Activated CD8-positive, alpha-beta memory T cell treated with anti-CD3 and anti-CD28 coated beads, Interleukin-2, amount 50 U/mL, for 1 hour (primary cell): Measurements from ENCODE around the gene MED19.
"Not testable (repeated sequence)": the region's sequence is repeated elsewhere in the genome, so short reads cannot be mapped to it uniquely, and the experiment has no call there.

Experiments used
- DNase-seq: peaks from one replicate; pipeline ENCODE4 v3.0.0-alpha.2; 2020; ENCODE audit errors: extremely low read depth

MED19 gene

DNA sequence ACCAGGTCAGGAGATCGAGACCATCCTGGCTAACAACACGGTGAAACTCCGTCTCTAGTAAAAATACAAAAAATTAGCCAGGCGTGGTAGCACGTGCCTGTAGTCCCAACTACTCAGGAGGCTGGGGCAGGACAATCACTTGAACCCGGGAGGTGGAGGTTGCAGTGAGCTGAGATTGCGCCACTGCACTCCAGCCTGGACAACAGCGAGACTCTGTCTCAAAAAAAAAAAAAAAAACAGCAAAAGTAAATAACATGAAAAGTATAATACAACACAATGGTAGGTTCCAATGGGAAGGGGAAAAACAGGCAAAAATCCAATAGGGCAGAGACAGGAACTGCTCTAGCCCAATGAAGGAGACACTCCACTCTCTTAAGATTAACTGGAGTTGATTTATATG lies 6.6 kb downstream of the MED19 start:
- not testable (repeated sequence) for DNase-seq

DNA sequence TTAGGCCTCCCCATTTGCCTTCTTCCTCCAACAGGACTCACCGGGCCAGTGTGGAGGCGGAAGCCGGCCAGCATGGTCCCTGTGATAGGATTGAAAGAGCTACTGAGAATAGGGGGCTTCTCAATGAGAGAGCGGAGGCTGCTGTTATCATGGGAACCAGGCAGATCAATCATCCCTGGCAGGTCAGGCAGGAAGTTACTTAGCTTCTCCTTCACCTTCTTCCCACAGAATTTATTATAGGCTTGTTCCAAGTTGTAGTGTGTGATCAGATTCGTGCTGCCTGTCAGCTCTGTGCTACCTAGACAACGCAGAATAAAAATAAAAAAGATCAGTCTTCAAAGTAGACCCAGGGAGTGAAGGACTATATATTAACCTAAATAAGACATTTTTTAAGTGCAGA lies 7.1 kb downstream of the MED19 start:
- no peak for DNase-seq

DNA sequence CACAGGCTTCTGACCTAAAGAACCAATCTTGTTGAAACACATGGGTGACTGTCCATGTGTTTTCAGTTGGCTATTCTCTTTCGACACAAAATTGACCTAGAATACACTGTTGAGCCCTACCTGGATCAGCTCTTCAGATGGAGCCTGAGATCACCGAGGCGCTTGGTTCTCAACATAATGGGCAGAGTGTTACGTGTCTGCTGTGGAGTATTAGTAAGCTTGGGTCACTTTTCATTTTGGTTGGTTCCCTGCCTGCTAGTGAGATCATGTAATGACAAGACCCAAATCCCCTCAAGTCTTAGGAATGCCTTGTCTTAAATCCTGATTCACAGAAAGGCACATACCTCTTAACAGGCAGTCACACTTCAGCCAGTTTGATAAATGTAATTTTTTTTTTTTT lies 8.7 kb downstream of the MED19 start:
- DNase-seq: no peak

DNA sequence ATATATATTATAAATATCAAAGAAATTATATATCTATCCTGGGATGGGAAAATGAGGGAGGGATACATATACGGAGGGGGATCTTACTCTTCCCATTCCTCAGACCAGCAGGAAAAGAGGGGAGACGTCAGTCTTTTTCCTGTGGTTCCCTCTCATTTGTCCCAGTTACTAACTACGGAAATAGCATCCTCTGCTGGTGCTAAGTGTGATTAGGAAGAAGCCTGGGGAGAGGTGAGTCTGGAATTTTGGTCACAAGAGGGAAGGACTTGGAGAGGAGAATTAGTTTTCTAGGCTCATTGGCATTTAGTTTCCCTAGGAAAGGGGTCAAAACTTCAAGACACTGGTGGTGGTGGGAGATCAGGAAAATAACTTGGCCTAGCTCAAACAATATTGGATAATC lies 11.6 kb downstream of the MED19 start:
- DNase-seq: no peak

DNA sequence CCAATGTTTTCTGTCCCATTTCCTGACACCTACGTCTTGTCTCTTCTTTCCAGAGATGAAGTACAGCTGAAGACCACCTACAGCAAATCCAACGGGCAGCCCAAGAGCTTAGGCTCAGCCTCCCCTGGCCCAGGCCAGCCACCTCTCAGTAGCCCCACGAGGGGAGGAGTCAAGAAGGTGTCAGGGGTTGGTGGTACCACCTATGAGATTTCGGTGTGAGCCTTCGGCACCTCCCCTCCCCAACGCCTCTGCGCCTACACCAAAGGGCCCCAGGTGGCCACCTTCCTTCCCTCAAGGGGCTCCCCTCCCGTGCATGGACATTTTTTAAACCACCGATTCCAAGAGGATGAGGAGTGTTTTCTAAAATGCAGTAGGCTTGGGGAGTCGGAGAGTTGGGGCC lies 12.2 kb downstream of the MED19 start:
- DNase-seq: no peak

DNA sequence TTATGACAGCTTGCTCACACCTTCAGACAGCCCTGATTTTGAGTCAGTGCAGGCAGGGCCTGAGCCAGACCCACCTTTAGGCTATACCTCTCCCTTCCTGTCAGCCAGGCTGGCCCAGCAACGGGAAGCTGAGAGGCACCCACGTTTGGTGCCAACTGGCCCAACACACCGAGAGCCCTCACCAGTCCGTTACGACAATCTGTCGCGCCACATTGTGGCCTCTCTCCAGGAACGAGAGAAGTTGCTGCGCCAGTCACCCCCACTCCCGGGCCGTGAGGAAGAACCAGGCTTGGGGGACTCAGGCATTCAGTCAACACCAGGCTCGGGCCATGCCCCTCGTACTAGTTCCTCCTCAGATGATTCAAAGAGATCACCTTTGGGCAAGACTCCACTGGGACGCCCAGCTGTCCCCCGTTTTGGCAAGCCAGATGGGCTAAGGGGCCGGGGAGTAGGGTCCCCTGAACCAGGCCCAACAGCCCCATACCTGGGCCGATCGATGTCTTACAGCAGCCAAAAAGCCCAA lies 13.1 kb downstream of the MED19 start:
- no peak for DNase-seq

DNA sequence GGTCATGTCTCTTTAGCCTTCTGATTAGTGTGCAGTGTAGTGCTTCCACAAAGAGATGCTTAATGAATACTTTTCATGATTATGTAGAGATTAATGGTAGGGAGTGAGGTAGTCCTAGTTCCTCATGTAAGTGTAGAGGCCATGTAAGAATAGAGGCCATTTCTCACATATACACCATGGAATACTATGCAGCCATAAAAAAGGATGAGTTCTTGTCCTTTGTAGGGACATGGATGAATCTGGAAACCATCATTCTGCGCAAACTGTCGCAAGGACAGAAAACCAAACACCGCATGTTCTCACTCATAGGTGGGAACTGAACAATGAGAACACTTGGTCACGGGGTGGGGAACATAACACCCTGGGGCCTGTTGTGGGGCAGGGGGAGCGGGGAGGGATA lies 21.5 kb downstream of the MED19 start:
- not testable (repeated sequence) for DNase-seq

DNA sequence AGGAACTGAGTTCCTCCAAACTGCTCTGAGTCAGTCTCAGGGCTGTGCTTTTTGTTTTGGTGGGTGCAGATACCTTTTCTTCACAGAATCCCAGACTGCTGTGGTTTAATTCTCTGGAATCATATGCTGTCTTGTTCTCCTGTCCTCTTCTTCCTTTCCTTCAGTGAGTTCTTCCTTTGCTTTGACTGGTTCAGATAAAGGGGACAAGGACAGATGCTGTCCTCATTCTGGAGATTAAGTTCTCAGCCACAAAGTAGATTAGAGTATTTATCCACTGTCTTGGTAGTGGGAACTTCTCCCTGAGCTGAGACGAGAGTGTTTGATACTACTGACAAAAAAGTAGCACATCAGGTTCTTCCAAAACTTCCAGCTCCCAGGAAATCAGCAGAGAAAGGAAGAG lies 30.8 kb downstream of the MED19 start:
- DNase-seq: no peak

DNA sequence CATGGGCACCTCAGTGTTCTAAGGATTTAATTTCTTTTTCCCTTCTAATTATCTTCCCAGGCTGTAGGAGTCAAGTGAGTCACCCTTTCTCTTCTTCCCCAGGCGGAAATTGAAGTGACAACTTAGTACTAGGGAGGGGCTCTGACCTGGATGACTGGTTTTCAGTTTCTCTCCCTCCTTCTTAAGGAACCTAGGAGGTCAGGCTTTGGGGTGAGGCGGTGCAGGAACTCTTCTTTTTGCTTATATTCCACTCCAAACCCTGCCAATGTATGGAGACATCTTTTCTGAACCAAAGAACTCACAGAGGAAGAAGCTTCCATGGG lies 31.5 kb downstream of the MED19 start:
- no peak for DNase-seq

DNA sequence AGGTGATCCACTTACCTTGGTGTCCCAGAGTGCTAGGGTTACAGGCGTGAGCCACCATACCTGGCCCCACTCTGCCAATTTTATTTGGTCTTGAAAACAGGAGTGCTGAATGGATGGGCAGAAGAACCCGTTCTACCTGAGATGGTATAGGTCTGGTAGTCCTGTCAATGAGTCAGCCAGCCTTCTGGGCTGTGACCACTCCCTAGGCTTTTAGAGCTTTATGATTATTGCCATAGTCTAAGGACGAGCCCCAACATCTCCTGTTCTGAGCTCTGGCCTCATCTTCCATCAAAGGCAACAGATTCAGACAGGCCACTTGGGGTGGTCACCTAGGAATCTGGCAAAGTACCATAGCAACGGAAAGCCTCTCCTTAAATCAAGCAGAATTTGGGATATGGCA lies 32.6 kb downstream of the MED19 start:
- no peak for DNase-seq

DNA sequence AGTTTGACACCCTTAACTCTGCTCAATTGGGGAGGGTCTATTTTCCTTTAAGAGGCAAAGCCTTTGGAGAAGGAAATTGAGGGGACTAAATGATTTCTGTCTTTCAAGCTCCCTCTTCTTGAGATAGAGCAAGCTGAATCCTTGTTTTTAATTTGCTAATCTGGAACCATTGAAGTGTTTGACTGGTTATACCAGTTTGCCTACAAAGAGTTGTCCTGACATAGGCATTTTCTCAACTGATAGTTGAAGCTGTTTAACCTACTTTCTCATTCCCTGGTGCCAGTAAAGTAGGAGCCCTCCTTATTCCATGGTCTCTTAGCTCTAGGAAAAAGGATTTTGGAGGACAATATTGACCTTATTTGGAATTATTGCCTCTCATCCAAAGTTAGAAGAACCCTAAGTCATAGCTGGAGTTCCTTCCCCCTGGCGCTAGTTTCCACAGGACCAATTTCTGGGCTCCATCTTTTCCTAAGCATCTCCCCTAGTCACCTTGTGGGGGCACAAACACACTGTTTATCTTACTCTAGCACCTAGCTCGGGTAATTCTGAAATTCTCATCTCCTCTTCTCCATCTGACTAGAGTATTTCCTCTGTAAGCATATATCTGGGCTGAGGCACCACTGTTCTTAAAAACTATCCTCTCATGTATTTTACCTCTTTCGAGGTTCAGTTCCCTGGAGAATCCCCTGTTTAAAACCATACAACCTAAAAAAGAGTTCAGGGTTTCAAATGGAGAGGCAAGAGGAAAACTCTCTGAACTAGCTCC lies 36.7 kb downstream of the MED19 start:
- no peak for DNase-seq

DNA sequence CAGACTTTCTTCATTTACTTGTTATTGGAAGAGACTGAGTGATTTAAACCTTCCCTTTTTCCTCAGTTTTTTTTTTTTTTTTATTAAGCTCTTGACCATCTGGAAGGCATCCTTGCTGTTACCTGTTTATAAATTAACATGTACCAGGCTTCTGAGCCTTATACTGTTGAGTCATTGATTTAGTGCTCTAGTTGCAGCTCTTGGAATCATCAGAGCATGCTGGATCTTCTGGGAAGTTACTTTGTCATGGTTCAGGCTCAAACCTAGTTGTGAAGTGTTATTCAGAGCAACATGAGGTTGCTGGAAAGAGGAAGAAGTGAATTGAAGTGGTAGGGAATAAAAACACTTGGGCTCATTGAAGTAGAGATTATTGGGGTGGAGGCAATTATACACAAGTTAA lies 37.8 kb downstream of the MED19 start:
- no peak for DNase-seq

DNA sequence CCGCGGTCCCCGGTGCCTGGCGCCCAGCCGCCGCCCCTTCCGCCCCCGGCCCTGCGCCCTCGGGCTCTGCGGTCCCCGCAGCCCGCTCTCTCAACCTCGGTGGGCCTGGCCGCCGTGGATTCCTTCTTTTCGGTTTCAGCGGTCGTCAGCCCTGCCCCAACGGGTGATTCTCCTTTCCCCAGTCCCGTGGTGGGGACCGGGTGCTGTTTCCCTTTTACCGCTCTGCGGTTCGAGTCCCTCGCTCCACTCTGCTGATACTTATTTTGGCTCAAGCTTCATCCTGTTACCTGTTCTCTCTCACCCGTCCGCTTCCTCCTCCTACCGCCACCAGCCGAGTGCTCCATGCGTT lies 43.6 kb downstream of the MED19 start:
- no peak for DNase-seq

DNA sequence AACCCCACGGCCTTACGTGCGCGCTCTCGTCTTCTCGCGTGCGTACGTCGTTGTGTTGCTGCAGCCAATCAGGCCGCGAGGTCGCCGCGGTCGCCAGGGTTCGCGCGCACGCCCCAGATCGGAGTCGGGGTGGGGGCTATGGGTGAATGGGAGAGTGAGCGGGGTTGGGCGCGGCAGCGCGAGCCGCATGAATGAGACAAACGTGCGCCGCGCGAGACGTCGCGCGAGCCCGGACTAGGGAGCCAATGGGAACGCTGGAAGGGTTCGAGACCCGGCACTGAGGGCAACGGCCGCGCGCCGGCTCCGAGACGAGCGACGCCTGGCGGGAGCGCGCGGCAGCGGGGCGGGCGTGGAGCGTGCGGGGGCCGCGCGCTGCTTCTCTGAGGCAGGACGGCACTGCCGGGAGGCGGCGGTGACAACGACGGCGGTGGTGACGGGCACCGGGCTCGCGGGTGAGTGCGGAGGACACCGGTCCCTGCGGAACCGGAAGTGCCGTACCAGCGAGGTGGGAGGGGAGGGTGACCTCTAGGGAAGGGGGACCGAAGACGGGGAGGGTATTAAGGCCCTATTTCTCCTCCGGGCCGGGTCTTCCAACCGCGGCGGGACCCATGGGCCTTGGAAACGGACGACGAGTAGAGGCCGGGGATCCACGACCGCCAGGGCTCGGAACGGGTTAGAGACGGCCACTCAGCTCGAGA lies 44.1 kb downstream of the MED19 start, which contains the start of gene ZDHHC5:
ZDHHC5 (plus strand) TSS at position 379 of the 698 bp plus-strand sequence. CDS start 4,977 bp downstream, outside the sequence.
- DNase-seq: peak; percentile 97

DNA sequence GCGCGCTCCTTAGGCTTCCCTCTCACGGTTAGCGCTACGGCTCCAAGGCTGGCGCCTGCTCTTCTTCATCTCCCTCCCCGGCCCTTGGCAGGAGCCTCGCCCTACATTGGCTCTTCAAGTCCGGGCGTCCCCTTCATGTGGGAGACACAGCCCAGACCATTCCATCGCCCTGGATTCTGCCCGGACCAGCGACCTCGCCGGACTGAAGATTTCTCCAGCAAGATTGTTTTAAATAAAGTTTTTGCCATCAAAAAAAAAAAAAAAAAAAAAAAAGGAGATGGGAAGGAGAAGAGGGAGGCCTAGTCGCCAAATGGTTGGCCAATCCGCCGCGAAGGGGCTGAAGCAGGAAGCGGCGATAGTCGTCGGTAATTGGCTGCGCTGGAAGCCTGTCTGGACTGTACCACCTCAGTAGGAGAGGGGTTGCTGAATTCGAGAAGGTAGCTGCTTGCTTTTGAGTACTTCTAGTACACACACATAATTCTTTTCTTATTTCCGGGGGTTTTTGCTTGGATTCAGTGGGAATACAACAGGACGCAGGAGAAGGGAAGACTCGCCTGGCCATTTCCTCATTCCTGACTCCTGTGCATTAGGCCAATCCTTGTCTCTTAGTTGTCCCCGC lies 44.8 kb downstream of the MED19 start:
- peak; percentile 96 for DNase-seq

DNA sequence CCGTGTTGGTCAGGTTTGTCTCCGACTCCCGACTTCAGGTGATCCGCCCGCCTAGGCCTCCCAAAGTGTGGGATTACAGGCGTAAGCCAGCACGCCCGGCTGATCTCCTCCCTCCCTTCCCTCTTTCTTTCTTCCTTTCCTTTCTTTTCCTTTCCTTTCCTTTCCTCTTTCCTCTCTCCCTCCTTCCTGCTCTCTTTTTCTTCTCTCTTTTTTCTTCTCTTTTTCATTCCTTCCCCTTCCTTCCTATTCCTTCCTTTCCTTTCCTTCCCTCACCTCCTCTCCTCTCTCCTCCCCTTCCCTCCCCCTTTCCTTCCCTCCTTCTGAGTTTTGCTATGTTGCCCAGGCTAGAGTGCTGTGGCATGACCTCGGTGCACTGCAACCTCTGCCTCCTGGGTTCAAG lies 48.0 kb downstream of the MED19 start:
- DNase-seq: no peak

DNA sequence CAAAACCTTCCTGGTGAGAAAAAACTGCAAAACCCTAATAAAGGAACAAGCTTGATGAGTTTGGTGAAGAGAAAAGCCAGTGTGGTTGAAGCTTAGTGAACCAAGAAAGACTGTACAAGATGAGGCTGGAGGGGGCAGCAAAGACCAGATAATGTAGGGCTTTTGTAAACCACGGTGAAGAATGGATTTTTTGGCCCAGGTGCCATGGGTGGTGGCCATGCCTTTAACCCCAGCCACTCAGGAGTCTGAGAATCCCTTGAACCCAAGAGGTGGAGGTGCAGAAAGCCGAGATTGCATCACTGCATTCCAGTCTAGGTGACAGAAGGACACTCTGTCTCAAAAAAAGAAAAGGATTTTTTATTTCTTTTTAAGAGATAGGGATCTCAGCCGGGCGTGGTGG lies 49.1 kb downstream of the MED19 start:
- no peak for DNase-seq

DNA sequence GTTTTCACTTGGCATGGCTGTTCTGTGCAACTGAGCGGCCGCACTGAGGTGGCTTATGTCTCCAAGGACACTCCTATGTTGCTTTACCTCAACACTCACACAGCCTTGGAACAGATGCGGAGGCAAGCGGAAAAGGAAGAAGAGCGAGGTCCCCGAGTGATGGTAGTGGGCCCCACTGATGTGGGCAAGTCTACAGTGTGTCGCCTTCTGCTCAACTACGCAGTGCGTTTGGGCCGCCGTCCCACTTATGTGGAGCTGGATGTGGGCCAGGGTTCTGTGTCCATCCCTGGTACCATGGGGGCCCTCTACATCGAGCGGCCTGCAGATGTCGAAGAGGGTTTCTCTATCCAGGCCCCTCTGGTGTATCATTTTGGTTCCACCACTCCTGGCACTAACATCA lies 52.3 kb downstream of the MED19 start:
- no peak for DNase-seq

DNA sequence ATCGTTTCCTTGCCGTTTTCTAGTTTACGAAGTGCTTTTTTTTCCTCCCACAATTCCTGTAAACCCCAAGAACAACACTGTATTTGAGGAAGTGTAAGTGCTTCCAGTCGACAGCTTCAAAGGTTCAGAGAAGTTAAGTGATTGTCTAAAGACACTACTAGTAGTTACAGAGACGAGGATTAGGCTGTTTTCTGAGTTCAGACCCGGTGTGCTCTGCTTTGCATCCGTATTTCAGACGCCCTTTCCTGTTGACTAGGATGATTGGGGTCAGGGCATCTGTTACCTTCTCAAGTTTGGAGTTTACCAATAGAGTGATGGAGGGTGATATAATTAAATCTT lies 54.0 kb downstream of the MED19 start:
- DNase-seq: no peak

DNA sequence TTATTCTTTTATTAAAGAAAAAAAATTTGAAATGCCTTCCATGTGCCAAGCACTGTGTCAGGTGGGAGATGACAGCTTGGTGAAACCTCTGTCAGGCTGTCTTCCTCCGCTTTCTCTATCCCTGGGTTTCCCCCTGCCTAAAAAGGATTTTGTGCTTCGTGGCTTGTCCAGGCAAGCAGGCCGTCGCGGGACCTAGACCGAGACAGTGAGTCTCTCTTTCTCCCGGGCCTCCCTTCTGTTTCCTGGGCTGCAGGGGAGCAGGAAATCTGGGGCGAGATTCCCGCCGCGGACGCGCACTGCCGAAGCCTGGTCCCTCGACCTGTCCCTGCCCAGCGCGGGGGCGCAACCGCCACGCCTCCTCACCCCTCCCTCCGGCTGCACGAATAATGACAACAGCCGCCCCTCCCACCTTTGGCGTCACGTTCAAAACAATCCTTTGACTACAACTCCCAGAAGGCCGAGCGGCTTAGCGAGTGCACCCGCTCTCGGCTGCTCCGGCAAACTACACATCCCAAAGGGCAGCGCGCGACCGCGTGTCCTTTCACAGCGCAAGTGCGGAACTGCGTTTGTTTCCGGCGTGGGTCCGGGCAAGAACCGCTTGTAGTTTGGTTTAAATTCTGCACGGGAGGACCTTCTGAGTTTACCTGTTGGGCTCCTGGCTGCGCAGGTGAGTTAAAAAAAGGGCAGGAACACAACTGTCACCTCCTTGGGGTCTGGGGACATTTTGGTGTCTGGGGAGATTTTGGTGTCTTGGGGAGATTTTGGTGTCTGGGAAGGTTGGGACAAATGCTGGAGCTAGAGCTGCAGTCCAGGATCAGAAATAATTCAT lies 54.6 kb downstream of the MED19 start, which contains the start of gene CLP1:
CLP1 (plus strand) TSS at position 569 of the 829 bp plus-strand sequence. CDS start 1,715 bp downstream, outside the sequence.
- peak; percentile 98 for DNase-seq

DNA sequence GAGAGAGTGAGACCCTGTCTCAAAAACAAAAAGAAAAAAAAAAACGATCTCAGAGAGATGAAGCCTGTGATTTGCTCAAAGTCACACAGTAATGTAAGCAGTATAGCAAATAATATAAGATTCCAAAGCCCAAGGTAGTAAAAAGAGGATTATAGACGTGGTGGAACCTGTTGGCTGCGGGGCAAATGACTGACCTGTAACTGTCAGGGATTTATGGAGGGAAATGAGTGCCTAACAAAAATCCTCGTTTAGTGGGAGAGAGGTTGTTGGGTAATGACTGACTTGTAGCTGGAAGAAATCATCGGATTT lies 55.2 kb downstream of the MED19 start:
- no peak for DNase-seq
